GM10266 (cell line): ENCODE data around the gene RAB8A.
A peak's percentile ranks its signal among the peaks of the same experiment; 100 is the strongest.

Experiments
- DNase-seq: peaks from one replicate; pipeline ENCODE4 v3.0.0; 2012; ENCODE audit errors: extremely low spot score
- TF ChIP-seq, protein P1 (sequence below): IDR thresholded peaks from 2 replicates; pipeline ENCODE4 v1.5.1; 2012; ENCODE audit warnings: mild to moderate bottlenecking, low read depth; ENCODE audit not compliant: control insufficient read depth, insufficient read depth; ENCODE audit errors: missing control alignments

RAB8A gene

GRCh38 chr19:16069813-16070365 is 41.8 kb upstream of the RAB8A start:
- TF ChIP-seq, protein P1, sequence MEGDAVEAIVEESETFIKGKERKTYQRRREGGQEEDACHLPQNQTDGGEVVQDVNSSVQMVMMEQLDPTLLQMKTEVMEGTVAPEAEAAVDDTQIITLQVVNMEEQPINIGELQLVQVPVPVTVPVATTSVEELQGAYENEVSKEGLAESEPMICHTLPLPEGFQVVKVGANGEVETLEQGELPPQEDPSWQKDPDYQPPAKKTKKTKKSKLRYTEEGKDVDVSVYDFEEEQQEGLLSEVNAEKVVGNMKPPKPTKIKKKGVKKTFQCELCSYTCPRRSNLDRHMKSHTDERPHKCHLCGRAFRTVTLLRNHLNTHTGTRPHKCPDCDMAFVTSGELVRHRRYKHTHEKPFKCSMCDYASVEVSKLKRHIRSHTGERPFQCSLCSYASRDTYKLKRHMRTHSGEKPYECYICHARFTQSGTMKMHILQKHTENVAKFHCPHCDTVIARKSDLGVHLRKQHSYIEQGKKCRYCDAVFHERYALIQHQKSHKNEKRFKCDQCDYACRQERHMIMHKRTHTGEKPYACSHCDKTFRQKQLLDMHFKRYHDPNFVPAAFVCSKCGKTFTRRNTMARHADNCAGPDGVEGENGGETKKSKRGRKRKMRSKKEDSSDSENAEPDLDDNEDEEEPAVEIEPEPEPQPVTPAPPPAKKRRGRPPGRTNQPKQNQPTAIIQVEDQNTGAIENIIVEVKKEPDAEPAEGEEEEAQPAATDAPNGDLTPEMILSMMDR = no peak
- peak; percentile 12 for DNase-seq

- peak; percentile 85 for DNase-seq
Observed at GRCh38 chr19:16070366-16070990, 41.2 kb upstream of the RAB8A start.

DNA sequence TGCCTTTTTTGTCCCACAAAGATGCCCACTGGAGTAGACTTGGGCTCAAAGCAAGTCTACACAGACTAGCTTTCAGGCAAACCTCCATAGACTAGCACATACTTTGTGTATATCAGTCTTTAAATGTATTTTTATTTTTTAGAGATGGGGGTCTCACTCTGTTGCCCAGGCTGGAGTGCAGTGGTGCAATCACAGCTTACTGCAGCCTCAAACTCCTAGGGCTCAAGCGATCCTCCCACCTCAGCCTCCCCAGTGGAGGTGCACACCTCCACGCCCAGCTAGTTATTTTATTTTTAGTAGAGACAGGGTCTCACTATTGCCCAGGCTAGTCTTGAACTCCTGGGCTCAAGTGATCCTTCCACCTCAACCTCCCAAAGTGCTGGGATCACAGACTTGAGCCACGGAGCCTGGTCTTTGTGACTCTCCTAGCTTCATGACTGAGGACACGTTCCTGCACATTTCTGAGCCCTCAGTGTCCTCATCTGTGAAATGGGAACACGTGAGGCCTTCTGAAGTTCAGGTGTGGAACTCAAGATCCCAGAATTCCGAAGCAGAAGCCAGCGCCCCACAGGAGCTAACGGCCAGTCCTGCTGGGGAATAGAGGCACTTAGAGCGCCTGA is 40.5 kb upstream of the RAB8A start:
- DNase-seq = no peak
- TF ChIP-seq, protein P1 = no peak

More at GRCh38 chr19:16070366-16070990, 41.2 kb upstream of the RAB8A start:
- TF ChIP-seq, protein P1 = peak; percentile 19

DNA sequence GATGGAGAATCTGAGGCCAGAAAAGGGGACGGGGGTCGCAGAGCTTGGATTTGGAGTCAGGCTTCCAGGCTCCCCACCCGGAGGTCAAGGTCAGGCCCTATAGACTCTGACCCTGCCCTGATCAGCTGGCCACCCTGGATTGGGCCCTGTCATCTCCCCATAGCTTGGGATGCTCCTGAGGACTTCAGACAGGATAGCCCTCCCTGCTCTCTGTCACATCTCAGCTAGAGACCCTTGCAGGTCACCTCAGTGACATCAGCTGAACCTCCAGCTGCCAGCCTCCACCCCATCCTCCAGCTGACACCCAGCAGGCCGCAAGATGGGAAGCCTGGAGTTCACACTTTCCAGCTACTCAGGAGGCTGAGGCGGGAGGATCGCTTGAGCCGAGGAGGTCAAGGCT is 38.2 kb upstream of the RAB8A start:
- TF ChIP-seq, protein P1 = no peak
- no peak for DNase-seq

DNA sequence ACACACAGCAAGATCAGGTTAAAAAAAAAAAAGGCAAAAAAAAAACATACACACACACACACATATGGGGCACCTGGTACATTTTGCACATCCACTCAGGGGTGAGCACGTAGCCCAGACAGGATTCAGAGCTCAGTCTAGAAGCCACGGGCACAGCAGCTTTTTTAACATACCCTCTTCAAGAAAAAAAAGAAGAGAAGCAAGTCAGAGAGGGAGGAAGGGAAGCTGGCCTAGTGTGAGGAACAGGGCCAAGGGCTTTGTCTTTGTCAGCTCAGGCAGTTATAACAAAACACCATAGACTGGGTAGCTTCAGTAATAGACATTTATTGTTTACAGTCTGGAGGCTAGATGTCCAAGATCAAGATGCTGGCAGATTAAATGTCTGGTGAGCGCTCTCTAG is 37.7 kb upstream of the RAB8A start:
- TF ChIP-seq, protein P1 = no peak
- DNase-seq = no peak

- TF ChIP-seq, protein P1 = no peak
Observed at GRCh38 chr19:16074488-16075365, 37.0 kb upstream of the RAB8A start.

More at GRCh38 chr19:16074488-16075365, 37.0 kb upstream of the RAB8A start:
- DNase-seq = no peak
